ENCODE measurements around the gene ACTN4.
"Not testable (repeated sequence)": the region's sequence is repeated elsewhere in the genome, so short reads cannot be mapped to it uniquely, and the experiment has no call there.

Gene ACTN4

DNA sequence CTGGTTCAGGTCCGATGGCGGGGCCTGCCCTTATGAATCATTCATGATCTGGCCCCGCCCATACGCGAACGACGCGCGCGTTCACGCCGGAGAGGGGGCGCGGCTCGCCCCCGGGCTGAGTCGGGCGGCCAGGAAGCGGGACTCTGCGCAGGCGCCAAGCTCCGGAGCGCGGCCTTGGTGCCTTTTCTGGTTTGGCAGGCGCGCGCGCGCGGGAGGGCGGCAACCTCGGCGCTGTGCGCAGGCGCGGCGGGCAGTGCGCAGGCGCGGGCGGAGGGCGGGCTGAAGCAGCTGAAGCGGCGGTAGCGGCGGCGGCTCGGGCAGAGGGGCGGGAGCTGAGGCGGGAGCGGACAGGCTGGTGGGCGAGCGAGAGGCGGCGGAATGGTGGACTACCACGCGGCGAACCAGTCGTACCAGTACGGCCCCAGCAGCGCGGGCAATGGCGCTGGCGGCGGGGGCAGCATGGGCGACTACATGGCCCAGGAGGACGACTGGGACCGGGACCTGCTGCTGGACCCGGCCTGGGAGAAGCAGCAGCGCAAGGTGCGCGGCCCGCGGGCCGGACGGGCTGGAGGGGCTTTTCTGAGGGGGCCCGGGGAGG is at the start of gene ACTN4:
TSS of gene ACTN4 (plus strand) at position 282 of the 598 bp plus-strand sequence. CDS start at position 379, 97 bp downstream.
- peak; percentile 99 for DNase-seq (ENCODE audit: low spot score)

DNA sequence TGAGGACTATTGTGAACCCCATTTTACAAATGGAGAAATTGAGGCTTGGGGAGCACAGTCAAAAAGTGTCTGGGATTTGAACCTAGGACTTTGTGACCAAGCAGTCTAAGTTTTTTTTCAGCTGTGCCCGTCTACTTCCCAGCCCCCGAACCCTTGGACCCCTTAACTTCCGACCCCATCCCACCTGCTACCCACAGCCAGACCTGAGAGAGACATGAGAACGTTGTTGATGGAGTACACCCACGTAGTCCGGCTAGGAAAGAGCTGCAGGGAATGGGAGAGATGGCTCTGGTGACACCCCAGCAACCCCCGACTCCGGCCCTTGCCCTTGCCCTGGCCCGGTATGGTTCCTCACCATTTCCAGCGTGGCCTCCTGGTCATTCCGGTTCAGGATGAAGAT is 47.7 kb upstream of the ACTN4 start:
- no peak for DNase-seq (ENCODE audit: low spot score)

DNA sequence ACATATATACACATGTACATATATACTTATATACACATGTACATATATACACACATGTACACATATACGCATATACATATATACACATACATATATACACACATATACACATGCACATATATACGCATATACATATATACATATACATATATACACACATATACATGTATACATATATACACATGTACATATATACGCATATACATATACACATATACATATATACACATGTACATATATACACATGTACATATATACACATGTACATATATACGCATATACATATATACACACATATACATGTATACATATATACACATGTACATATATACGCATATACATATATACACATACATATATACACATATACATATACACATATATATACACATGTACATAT is 44.6 kb upstream of the ACTN4 start:
- DNase-seq (ENCODE audit: low spot score): not testable (repeated sequence)

DNA sequence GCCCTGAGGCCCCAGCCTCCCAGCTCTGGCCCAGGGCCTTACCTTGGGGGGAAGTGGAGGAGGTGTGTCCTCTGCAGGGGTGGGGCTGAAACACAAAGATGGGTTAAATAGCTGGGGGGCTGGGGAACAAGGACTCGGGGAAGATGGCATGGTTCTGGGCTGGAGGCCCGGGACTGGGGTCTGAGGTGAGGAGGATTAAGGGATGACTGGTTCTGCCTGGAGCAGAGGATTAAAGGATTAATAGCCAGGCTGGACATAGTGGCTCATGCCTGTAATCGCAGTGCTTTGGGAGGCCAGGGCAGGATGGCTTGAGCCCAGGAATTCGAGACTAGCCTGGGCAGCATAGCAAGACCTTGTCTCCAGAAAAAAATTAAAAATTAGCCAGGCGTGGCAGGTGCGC is 41.3 kb upstream of the ACTN4 start:
- no peak for DNase-seq (ENCODE audit: low spot score)

DNA sequence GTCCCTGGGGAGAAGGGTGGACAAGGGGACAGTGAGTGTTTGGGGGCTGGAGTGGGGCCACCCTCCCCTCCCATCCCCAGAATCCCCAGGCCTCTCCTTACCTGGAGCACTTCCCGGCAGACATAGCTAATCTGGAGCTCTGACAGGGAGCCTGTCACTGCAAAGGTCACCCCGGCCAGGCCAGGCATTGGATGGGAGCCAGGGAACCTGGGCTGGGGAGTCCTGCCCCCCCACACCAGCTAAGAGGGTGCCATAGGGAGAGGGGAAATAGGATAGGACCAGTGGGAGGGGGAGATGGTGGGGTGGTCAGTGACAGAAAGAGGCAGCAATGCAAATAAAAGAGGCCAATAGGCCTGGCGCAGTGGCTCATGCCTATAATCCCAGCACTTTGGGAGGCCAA is 33.2 kb upstream of the ACTN4 start:
- no peak for DNase-seq (ENCODE audit: low spot score)

DNA sequence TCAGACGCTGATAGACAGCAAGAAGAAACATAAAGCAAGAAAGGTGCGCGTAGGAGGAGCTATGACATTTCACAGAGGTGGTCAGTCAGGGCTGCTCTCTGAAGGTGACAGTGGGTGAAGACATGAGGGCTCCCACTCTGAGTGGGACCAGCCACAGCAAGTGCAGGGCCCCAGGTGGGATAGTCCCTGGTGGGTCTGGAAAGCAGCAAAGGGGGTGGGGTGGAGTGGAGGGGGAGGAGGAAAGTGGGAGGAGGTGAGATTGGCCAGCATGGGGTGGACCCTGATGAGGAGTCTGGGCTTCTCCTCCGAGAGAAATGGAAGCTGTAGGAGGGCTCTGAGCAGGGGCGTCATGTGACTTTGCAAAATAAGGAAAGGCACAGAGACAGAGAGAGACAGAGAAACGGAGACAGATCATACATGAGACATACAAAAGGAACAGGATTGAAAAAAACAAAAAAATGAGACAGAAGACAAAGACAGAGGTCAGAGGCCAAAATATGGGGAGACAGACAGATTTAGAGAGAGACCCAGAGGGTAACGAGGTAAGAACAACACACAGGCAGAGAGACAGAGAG is 32.4 kb upstream of the ACTN4 start:
- no peak for DNase-seq (ENCODE audit: low spot score)

DNA sequence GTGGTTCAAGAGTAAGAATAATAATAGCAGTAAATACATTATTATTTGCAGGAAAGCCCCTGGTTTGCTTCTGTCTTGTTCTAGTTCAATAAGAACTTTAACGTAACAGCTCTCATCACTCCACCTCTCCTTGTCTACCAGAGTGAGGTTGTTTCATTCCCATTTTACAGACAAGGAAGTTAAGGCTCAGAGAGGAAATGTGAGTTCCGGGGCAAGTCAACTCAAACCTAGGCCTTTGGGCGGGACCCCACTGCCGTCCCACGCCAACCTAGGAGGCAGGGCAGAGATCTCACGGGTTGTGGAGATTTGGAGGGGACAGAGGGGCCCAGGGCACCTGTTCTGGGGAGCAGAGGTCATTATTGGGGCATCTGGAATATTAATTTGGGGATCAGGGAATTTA is 31.2 kb upstream of the ACTN4 start:
- no peak for DNase-seq (ENCODE audit: low spot score)

DNA sequence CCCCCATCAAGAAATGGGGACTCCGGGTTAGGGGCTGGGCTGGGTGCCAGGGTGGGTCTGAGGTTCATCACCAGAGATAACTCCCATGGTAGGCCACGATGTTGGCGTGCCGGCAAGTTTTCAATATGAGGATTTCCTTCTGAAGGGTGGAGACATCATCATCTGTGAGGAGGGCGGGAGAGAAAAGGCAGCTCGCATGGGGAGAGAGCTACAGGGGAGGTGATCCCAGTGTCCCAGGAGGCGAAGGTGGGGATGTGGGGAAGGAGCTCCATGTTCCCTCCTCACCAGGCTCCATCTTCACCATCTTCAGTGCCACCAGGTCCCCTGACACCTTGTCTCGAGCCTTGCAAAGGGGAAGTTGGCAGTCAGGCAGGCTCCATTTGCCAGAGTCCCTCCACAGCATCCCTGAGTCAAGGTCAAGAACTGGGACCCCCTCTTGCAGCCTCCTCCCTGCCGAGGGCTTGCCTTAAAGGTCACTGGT is 30.1 kb upstream of the ACTN4 start:
- DNase-seq (ENCODE audit: low spot score): no peak

DNA sequence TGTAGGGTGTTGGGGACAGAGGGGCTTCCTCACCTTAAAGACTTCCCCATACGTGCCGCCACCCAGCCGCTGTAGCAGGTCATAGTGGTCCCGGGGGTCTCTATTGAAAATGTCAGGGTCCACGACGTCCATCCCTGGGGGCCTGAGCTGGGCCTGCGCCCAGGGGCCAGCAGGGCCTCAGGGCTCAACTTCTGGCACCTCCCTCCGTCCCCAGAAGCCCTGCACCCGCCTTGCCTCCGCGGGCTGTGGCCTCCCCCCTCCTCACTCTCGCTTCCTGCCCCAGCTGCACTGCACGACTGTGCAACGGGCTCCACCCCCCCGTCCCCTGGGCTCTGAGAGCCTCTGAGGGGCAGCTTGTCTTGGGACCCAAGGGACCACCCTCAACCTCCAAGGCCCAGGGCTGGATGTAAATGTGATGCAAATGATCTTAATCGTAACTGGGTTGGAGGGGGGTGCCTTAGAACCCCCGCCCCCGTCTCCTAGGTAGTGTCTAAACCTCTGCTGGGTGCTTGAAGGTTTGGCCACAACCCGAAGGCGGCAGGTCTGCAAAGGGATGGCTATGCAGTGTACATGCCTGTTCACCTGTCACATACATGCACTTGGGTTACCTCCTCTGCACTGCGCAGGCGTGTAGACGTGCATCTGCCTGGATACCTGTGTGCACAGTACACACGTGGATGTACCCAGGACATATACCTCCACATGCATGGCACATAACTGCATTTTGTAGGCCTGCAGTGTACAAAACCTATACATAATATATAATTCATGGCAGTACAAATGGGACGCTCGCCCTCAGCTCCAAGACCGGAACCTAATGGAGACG is 29.5 kb upstream of the ACTN4 start, which contains the start of gene MAP4K1:
TSS of gene MAP4K1 (minus strand) at position 190 of the 826 bp plus-strand sequence. CDS start at position 132, 58 bp downstream.
- DNase-seq (ENCODE audit: low spot score): no peak

DNA sequence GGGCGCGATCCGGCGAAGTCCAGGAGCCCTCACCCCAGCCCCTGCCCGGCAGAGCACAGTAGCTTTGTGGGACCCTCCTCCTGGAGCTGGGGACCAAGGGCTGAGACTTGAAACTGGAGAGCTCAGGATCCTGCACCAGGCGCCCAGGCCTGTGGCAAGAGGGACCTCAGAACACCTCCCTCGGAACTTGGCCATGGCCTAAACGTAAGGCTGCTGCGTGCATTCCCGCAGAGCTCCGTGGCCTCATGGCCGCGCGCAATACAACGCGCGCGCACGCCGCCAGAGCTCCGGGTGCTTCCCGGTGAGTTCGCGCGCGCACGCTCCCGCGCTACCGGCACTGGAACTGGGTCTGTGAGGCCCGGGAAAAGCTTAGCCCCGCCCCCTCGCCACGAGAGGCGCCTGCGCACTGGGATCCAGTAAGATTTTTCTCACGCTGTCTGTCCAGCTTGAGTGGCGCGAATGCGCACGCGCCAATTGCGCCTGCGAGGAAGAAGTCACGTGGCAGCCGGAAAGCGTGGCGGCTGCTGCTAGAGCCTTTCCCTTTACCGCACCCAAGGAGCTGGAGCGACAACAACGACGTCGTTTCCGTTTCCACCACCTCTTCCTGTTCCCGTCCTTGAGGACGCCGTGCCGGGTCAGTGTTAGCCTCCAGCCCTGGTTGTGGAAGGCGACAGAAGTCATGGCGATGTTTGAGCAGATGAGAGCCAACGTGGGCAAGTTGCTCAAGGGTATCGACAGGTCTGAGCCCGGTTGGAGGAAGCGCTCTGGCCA is 28.7 kb upstream of the ACTN4 start, which contains the start of gene EIF3K:
TSS of gene EIF3K (plus strand) at position 599 of the 771 bp plus-strand sequence. CDS start at position 680, 81 bp downstream.
- DNase-seq (ENCODE audit: low spot score): peak; percentile 99

DNA sequence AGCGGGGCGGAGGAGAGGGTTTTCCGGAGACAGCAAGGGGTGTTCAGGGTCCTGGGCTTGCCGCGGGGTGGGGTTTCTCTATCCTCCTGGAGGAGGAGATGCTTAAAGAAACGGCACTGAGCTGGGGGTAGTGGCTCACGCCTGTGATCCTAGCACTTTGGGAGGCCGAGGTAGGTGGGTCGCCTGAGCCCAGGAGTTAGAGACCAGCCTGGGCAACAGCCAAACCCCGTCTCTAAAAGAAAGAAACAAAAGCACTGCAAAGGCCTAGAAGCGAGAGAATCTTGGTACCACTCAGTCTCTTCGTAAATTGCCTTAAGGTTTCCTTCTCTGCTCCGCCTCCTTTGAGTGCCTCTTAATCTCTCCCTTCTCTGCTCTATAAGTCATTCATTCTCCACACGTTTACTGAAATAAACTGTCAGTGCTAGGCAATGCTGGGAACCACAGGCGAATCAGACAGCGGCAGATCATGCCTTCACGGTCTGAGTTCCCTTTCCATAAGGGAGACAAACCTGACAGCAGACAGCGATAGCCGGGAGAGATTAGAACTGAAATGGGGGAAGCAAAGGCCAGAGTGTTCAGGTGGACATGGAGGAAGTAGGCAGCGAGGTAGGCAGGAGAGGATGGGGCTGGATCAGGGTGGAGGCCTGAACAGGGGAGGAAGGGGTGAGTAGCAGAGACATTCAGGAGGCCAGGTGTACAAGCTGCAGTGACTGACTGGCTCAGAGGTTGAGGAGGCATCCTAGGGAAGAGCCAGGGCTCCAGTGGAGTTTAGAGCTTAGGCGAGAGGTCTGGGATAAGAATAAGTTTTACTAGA is 27.9 kb upstream of the ACTN4 start:
- DNase-seq (ENCODE audit: low spot score): no peak

DNA sequence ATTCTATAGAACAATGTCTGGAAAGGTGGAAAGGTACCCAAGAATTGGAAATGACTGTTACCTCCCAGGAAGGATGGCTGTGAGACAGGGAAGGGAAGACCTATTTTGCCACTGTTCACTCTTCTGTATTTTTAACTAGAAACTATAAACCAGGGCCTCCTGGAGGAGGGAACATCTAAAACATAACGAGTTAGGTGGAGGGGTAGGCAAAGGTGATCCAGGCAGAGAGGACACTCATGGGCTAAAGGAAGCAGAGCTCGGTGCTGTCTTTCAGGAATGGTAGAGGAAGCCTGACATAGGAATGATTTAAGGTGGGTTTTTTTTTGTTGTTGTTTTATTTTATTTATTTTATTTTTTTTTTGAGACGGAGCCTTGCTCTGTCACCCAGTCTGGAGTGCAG is 22.6 kb upstream of the ACTN4 start:
- no peak for DNase-seq (ENCODE audit: low spot score)

DNA sequence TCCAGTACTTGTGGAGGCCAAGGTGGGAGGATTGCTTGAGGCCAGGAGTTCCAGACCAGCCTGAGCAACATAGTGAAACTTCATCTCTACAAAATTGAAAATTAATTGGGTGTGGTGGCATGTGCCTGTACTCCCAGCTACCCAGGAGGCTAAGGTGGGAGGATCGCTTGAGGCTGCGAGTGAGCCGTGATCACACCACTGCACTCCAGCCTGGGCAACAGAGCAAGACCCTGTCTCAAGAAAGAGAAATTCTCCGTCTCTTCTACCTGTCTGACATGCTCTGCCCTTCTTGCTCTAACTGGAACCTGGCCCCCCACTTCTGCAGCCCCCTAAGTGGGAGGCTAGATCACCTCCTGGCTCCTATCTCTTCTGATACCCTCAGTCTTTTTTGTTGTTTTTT is 21.0 kb upstream of the ACTN4 start:
- no peak for DNase-seq (ENCODE audit: low spot score)

DNA sequence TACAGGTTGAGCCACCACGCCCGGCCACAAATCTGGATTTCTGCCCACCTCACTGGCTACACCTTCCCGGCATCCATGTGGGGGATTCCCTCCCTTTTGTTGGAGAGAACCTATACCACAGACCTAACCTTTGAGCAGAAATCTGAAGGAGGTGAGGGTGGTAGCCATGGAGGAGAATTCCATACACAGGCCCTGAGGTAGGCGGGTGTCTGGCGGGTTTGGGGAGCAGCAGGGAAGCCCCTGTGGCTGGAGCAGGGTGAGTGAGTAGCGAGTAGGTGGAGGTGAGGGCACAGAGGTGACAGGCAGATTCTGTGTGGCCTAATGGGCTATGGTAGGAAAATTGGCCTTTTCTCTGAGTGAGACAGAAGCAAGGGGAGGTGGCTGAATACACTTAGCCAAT is 17.9 kb upstream of the ACTN4 start:
- no peak for DNase-seq (ENCODE audit: low spot score)

DNA sequence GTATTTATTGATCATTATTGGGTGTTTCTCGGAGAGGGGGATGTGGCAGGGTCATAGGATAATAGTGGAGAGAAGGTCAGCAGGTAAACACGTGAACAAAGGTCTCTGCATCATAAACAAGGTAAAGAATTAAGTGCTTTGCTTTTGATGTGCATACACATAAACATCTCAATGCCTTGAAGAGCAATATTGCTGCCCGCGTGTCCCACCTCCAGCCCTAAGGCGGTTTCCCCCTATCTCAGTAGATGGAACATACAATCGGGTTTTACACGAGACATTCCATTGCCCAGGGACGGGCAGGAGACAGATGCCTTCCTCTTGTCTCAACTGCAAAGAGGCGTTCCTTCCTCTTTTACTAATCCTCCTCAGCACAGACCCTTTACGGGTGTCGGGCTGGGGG is 16.1 kb upstream of the ACTN4 start:
- not testable (repeated sequence) for DNase-seq (ENCODE audit: low spot score)

DNA sequence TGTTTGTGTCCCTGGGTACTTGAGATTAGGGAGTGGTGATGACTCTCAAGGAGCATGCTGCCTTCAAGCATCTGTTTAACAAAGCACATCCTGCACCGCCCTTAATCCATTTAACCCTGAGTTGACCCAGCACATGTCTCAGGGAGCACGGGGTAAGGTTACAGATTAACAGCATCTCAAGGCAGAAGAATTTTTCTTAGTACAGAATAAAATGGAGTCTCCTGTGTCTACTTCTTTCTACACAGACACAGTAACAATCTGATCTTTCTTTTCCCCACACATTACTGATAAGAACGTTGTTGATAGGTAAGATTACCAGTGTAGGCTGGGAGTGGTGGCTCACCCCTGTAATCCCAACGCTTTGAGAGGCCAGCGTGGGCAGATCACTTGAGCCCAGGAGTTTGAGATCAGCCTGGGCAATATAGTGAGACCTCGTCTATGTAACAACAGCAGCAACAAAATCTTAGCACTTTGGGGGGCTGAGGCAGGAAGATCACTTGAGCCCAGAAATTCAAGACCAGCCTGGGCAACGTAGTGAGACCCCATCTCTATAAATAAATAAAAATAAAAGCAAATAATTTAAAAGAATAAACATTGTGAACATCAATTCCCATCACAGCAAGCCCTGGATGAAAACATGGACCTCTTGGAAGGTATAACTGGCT is 15.5 kb upstream of the ACTN4 start:
- not testable (repeated sequence) for DNase-seq (ENCODE audit: low spot score)

DNA sequence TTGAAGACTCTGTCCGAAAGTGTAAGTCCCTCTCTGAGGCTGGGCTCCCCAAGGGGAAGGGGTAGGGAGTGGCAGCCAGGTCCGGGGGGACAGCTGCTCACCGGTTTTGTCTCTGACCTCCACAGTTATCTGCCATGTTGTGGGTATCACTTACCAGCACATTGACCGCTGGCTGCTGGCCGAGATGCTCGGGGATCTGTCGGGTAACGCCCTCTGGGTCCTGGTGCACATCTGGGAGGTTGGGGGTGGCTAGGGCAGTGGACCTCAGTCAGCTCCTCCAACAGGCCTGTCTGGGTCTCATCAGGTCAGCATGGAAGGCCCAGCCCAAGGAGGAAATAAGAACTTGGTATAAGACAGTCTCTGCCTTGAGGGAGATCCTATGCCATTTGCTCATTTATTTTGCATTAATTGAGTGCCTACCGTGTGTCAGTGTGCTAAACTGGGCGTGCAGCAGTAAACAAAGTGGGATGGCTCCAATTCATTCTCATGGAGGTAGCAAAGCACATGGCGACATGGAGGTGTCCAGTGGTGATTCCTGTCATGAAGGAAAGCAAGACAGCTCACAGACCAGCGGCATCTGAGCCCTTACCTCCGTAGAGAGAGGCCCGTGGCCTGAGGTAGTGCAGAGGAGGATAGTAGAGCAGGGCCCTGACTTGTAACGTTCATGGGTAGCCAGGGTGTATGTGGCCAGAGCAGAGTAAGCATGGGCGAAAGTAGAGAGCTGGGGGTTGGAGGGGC is 14.8 kb upstream of the ACTN4 start:
- DNase-seq (ENCODE audit: low spot score): no peak

DNA sequence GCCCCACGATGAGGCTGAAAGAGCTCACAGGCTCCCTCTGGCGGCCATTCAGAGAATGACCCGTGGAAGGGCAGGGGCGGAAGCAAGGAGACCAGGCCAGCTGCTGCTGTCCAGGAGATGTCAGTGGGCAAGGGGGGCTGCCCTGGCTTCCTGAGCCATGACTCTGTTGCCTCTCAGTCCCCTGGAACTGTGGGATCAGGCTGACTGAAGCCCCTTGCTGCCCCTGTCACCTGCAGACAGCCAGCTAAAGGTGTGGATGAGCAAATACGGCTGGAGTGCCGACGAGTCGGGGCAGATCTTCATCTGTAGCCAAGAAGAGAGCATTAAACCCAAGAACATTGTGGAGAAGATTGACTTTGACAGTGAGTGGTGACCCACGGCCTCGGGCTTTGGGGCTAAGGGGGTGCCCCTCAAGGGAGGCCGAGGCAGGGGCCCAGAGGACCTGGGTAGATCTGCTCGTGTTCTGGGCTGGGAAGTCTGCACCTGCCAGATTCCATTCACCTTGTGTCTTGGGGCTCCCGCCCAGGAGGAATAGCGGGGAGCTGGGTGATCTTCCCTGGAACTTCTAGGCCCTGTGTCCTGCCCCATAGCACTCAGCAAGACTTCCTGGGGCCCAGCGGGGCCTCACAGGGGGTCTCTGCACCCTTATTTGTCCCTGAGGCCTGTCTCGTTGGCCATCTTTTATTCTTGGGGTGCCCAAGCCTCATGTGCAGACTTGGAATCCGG is 12.5 kb upstream of the ACTN4 start:
- DNase-seq (ENCODE audit: low spot score): peak; percentile 88
